Smooth muscle cell (in vitro differentiated cells): ENCODE data around the gene CACNG4. TPM values are rescaled to one million over a fixed set of nuclear protein-coding genes. Genes with fewer than 3 reads are reported as not detected.

ENCODE experiments used
- DNase-seq: peaks from one replicate; lab custom pipeline; 2025; ENCODE audit not compliant: unreplicated experiment; lab: John Stamatoyannopoulos, UW
- H2AFZ ChIP-seq: fragments of 200-600 bp; sonication (generic); 2 replicates; pipeline ENCODE4 v1.6.0; 2016; ENCODE audit warnings: antibody characterized with exemption, low read depth, mild to moderate bottlenecking
- H3F3A ChIP-seq: fragments of 200-600 bp; sonication (generic); 2 replicates; pipeline ENCODE4 v1.6.0; 2017; ENCODE audit warnings: antibody characterized with exemption, low read depth
- H3K27ac ChIP-seq: fragments of 200-600 bp; sonication (generic); 2 replicates; pipeline ENCODE4 v1.5.1; 2016; ENCODE audit warnings: low read depth, mild to moderate bottlenecking
- H3K27me3 ChIP-seq: fragments of 200-600 bp; sonication (generic); 2 replicates; pipeline ENCODE4 v1.6.1; 2016; ENCODE audit warnings: low read depth, mild to moderate bottlenecking
- H3K36me3 ChIP-seq: fragments of 200-600 bp; sonication (generic); 2 replicates; pipeline ENCODE4 v1.5.1; 2016; ENCODE audit warnings: low read depth
- H3K4me1 ChIP-seq: fragments of 200-600 bp; sonication (generic); 2 replicates; pipeline ENCODE4 v1.5.1; 2016; ENCODE audit warnings: low read depth
- H3K4me2 ChIP-seq: fragments of 200-600 bp; sonication (generic); 2 replicates; pipeline ENCODE4 v1.6.0; 2016; ENCODE audit warnings: mild to moderate bottlenecking
- H3K4me3 ChIP-seq: fragments of 200-600 bp; sonication (generic); 2 replicates; pipeline ENCODE4 v1.5.1; 2016; ENCODE audit warnings: mild to moderate bottlenecking
- H3K79me2 ChIP-seq: fragments of 200-600 bp; sonication (generic); 2 replicates; pipeline ENCODE4 v1.6.0; 2016; ENCODE audit warnings: low read depth, mild to moderate bottlenecking
- H3K9ac ChIP-seq: fragments of 200-600 bp; sonication (generic); 2 replicates; pipeline ENCODE4 v1.6.0; 2016; ENCODE audit warnings: low read depth
- H3K9me3 ChIP-seq: fragments of 200-600 bp; sonication (generic); replicated peaks from 2 replicates; pipeline ENCODE4 v1.5.1; 2016; ENCODE audit warnings: low read depth
- H4K20me1 ChIP-seq: fragments of 200-600 bp; sonication (generic); 2 replicates; pipeline ENCODE4 v1.6.0; 2016; ENCODE audit warnings: low read depth
- CTCF ChIP-seq: fragments of 200-600 bp; sonication (generic); IDR thresholded peaks from 2 replicates; pipeline ENCODE4 v1.5.1; 2017; ENCODE audit warnings: borderline replicate concordance, mild to moderate bottlenecking, antibody characterized with exemption; ENCODE audit not compliant: insufficient read depth, poor library complexity, severe bottlenecking
- WGBS: methylation state at CpG from one replicate; pipeline ENCODE4 v1.1.7; 2016; ENCODE audit warnings: low lambda C conversion rate; 5-methylcytosine and 5-hydroxymethylcytosine counted together
- polyA plus RNA-seq: library from polyadenylated mRNA; unstranded; fragments of >200 nt; fragmentation: Nextera tagmentation; extraction: Ambion mirVana; gene quantifications from 2 replicates; pipeline ENCODE4 v1.2.1, GENCODE V29; 2016
- total RNA-seq: library from RNA; depleted of rRNA; stranded (reverse); fragments of >200 nt; gene quantifications from 2 replicates; pipeline ENCODE4 v1.2.3, GENCODE V29; 2014

CACNG4 gene
- total and polyA plus RNA-seq, 2 experiments from 2014 or later = 1.4 to 6.5 TPM

DNA sequence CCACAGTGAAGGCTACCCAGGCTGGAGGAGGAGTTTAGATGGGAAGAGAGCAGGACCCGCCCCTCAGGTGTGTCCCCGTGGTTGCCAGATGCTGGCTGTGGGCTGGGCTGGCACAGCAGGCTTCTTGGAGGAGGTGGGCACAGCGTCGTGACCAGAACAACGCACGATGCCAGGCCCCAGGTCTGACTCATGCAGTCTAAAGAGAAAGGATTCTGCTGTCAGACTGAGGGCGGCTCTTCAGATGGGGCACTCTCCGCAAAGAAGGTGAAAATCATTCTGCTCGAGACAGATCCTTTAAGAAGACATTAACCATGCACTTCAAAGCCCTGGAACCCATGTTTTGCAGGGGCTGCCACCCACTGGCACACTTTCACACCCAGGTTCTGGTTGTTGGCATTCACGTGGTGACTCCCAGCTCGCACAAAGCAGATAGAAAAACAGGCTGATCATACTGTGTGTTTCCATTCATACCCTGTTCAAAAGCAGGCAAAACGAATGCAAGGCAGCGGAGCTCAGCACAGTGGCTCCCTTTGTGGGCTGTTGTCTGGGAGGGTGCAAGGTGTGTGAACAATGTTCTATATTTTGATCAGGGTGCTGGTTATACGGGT is 19.0 kb downstream of the CACNG4 start:
- no peak overlapping the region for H3K4me3 ChIP-seq
- H4K20me1 ChIP-seq = no peaks in the 10 kb centered on the region
- no peak overlapping the region for H3K4me2 ChIP-seq
- WGBS = 80% methylated on average over 14 of the region's 14 CpGs
- TF ChIP-seq CTCF = no peak
- no peak overlapping the region for H2AFZ ChIP-seq
- H3K27ac ChIP-seq = no peak overlapping the region
- no peaks in the 10 kb centered on the region for H3K36me3 ChIP-seq
- H3F3A ChIP-seq = no peaks in the 10 kb centered on the region
- no peaks in the 10 kb centered on the region for H3K4me1 ChIP-seq
- no peaks in the 10 kb centered on the region for H3K9me3 ChIP-seq
- DNase-seq = no peak
- no peaks in the 10 kb centered on the region for H3K27me3 ChIP-seq
- no peaks in the 10 kb centered on the region for H3K79me2 ChIP-seq
- H3K9ac ChIP-seq = no peak overlapping the region

DNA sequence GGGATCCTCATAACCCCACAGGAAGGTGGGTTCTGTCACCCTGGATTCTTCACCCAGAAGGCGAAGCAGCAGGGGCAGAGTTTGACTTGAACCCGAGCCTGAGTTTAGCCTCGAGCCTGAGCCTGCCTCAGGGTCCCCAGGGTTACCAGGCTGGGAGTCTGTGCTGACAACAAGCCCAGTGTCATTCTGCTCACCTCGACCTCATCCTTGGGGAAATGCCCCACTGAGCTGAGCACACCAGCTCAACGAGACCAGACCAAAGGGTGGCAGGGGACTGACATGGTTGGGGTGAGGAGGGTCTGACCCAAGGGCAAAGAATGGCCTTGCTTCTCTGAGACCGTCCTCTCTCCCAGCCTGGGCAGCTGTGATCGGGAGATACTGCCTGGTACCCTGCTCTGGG is 20.2 kb downstream of the CACNG4 start:
- no peak for TF ChIP-seq CTCF
- Histone ChIP-seq H3K4me2 (no peak overlapping the region), H3K27me3 (peaks cover 2% of the 10 kb centered on the region), H4K20me1 (no peaks in the 10 kb centered on the region), H3K4me1 (no peaks in the 10 kb centered on the region), H3K36me3 (no peaks in the 10 kb centered on the region), H3K79me2 (no peaks in the 10 kb centered on the region), H2AFZ (no peak overlapping the region), H3K27ac (no peak overlapping the region), H3K9me3 (no peaks in the 10 kb centered on the region), H3K4me3 (no peak overlapping the region), H3F3A (no peaks in the 10 kb centered on the region), H3K9ac (no peak overlapping the region)
- DNase-seq = no peak
- 95% methylated on average over 7 of the region's 7 CpGs for WGBS

DNA sequence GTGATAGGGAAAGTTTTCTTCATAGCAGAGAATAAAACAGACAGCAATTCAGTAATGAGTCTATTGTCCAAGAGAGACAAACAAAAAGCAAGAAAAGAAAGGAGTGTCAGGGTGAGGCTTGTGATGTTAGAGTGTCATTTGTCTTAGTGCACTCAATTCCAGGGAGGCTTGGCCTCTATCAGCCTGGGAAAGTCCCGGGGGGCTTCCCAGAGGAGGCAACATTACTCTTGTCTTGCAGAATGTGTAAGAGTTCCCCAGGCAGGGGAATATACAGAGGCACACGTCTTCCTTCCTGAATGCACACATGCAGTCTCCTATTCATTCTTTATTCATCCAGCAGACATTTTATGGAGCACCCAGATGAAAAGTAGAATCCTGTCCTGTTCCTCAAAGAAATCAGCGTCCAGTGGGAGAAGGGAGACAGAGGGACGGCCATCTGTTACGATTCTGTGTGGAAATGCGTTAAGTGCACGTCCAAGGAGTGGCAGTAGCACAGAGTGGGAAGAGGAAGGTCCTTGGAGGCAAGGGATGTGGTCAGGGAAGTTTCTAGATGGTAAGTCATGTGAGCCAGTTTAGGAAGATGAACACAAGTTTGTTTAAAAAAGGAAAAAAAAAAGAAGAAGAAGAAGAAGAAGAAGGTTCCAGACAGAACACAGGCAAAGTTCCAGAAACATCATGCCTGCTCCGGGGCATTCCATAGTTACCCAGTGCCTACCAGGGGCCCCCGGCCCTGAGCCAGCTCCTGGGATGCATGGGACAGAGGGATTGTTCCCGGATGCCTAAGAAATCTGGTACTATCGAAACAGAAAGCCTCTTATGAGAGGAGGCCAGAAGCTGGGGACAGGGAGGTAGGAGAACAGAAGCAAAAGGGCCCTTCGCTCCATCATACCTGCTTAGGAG is 21.1 kb downstream of the CACNG4 start:
- Histone ChIP-seq H2AFZ (no peak overlapping the region), H3K4me2 (no peak overlapping the region), H3K9me3 (no peaks in the 10 kb centered on the region), H3K36me3 (no peaks in the 10 kb centered on the region), H3F3A (no peaks in the 10 kb centered on the region), H3K27ac (no peak overlapping the region), H3K79me2 (no peaks in the 10 kb centered on the region), H3K4me1 (no peaks in the 10 kb centered on the region), H3K27me3 (peaks cover 4% of the 10 kb centered on the region), H3K4me3 (no peak overlapping the region), H4K20me1 (no peaks in the 10 kb centered on the region), H3K9ac (no peak overlapping the region)
- DNase-seq = no peak
- WGBS = 94% methylated on average over 12 of the region's 12 CpGs
- TF ChIP-seq CTCF = no peak

DNA sequence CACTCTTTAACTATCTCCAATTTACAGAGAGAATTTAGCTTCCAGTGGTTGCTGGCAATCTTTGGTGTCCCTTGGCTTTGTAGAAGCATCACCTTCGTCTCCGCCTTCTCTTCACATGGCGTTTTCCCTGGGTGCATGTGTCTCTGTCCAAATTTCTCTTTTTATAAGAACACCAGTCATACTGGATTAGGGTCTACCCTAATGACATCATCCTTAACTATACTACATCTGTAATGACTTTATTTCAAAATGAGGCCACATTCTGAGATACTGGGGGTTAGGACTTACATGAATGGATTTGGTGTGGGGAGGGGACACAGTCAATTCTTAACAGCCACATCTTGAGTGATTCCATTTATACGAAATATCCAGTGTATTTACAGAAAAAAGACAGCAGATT is 22.2 kb downstream of the CACNG4 start:
- Histone ChIP-seq H2AFZ (no peak overlapping the region), H3K4me1 (no peaks in the 10 kb centered on the region), H3K9me3 (no peaks in the 10 kb centered on the region), H3K4me3 (no peak overlapping the region), H3K79me2 (no peaks in the 10 kb centered on the region), H3K36me3 (no peaks in the 10 kb centered on the region), H3K4me2 (no peak overlapping the region), H3F3A (no peaks in the 10 kb centered on the region), H3K9ac (no peak overlapping the region), H3K27ac (no peak overlapping the region), H4K20me1 (no peaks in the 10 kb centered on the region), H3K27me3 (peaks cover 4% of the 10 kb centered on the region)
- no peak for TF ChIP-seq CTCF
- 99% methylated on average over 4 of the region's 4 CpGs for WGBS
- DNase-seq = no peak
